Sigmoid colon (tissue), 7 donors: ENCODE data around the gene PLK3. TPM values are rescaled to one million over a fixed set of nuclear protein-coding genes. Genes with fewer than 3 reads are reported as not detected.

Experiments used
- DNase-seq: peaks from one replicate; pipeline ENCODE4 v3.0.0-alpha.2; 2019
- H3K27ac ChIP-seq, 4 donors: fragments of 200-600 bp; sonication (generic); one replicate each; pipeline ENCODE4 v1.5.1; 2016 to 2019; ENCODE audit warnings: mild to moderate bottlenecking in 1 of 4
- H3K27me3 ChIP-seq, 3 donors: fragments of 200-600 bp; sonication (generic); one replicate each; pipeline ENCODE4 v1.5.1; 2019; ENCODE audit warnings: mild to moderate bottlenecking in 1 of 3
- H3K36me3 ChIP-seq, 4 donors: fragments of 200-600 bp; sonication (generic); one replicate each; pipeline ENCODE4 v1.5.1; 2016 to 2019
- H3K4me1 ChIP-seq, 4 donors: fragments of 200-600 bp; sonication (generic); one replicate each; pipeline ENCODE4 v1.5.1; 2017 to 2019
- H3K4me3 ChIP-seq, 4 donors: fragments of 200-600 bp; sonication (generic); one replicate each; pipeline ENCODE4 v1.5.1; 2017 to 2019; ENCODE audit warnings: mild to moderate bottlenecking in 2 of 4, moderate library complexity in 1 of 4
- H3K9me3 ChIP-seq, 4 donors: fragments of 200-600 bp in 3 of 4; sonication (generic) in 3 of 4; one replicate each; pipeline versions ENCODE4 v1.5.1 to v1.6.1; 2013 to 2019
- EP300 ChIP-seq, 4 donors: sonication (generic); formaldehyde crosslinking; IDR thresholded peaks; one replicate each; pipeline ENCODE4 v1.6.1; 2017; ENCODE audit warnings: antibody characterized with exemption in 4 of 4
- POLR2A ChIP-seq, 2 donors: fragments of 450-650 bp; IDR thresholded peaks; one replicate each; pipeline ENCODE4 v1.6.1; 2016; ENCODE audit warnings: antibody characterized with exemption in 2 of 2, mild to moderate bottlenecking in 2 of 2, moderate library complexity in 2 of 2
- POLR2AphosphoS5 ChIP-seq, 4 donors: sonication (generic); formaldehyde crosslinking; IDR thresholded peaks; one replicate each; pipeline ENCODE4 v1.6.1; 2017; ENCODE audit warnings: antibody characterized with exemption in 4 of 4
- WGBS, 2 donors: extraction: QIAGEN DNeasy Blood & Tissue Kit; methylation state at CpG; one replicate each; pipeline ENCODE4 v1.1.7; 2013; 5-methylcytosine and 5-hydroxymethylcytosine counted together
- intact Hi-C: fragments of 100-400 bp; cut with DNase I; formaldehyde crosslinking; loops from one replicate; pipeline ENCODE4 v1.15.1; 2023
- polyA plus RNA-seq, 3 donors: library from polyadenylated mRNA; stranded (reverse); fragments of 200-250 nt; gene quantifications; one replicate each; pipeline ENCODE4 v1.2.3, GENCODE V29; 2013
- total RNA-seq, 4 donors: library from RNA; depleted of rRNA; stranded (reverse); fragments of >200 nt; gene quantifications; one replicate each; pipeline ENCODE4 v1.1.0, GENCODE V29; 2016
- TF ChIP-seq, protein P1 (sequence below), 4 experiments: fragments of 450-650 bp in 3 of 4; fragments of 200-600 bp in 1 of 4; IDR thresholded peaks; one replicate each; pipeline ENCODE4 v1.5.1; 2016 to 2019; ENCODE audit warnings: antibody characterized with exemption in 4 of 4, mild to moderate bottlenecking in 3 of 4, moderate library complexity in 2 of 4
- donor health status: healthy with polysubstance abuse.
- donor health status: Bipolar disorder and iron deficiency.
- donor health status: healthy.

PLK3 gene
- total and polyA plus RNA-seq, 7 donors: 7.2 to 28.1 (median 10.2) TPM

DNA sequence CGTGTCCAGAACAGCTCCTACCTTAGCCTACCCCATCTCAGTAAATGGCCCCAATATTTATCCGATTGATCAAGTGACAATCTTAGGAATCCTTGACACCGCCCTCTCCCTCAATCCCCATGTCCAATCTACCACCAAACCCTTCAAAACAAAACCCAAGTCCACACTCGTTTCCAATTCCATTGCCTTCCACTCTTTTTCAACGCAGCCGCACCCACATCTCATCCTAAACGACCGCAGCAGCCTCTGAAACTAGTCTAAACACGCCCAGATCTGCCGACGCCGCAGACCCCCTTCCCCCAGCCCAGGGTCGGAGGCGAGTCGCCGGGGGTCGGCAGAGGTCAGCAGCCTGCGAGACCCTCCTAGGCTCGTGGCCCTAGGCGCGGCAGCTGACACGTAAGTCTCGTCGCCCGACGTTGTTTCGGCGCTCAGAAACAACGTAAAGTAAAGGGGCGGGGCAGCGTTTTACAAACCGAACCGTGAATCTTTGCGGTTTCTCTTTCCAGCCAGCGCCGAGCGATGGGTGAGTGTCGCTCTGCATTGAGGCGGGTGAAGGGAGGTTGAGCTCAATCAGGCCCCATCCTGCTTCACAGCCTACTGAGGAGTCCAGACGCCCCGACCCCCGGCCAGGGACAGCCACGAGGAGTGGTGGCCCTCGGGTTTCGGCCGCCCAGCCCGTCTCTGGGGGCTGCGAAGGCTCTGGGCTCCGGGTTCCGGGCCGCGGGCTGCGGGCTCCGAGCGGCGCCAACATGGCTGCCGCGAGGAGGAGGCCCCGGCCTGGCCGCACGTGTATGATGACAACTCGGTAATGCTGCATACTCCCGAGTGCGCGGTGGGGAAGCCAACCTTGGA, 24.9 kb upstream of the PLK3 start, which contains the start of gene RPS8:
Gene RPS8 (plus strand): TSS at position 463 of the 852 bp plus-strand sequence. CDS start 57 bp downstream, at position 520.
- TF ChIP-seq POLR2AphosphoS5 (IDR thresholded peaks at IDR 0.05): peak; percentile 99
- TF ChIP-seq POLR2A (IDR thresholded peaks at IDR 0.05): peak; percentile 94 to 97
- peak in 2 of 4 donors; percentile 23 to 74 for TF ChIP-seq EP300 (IDR thresholded peaks at IDR 0.05)
- TF ChIP-seq, protein P1, sequence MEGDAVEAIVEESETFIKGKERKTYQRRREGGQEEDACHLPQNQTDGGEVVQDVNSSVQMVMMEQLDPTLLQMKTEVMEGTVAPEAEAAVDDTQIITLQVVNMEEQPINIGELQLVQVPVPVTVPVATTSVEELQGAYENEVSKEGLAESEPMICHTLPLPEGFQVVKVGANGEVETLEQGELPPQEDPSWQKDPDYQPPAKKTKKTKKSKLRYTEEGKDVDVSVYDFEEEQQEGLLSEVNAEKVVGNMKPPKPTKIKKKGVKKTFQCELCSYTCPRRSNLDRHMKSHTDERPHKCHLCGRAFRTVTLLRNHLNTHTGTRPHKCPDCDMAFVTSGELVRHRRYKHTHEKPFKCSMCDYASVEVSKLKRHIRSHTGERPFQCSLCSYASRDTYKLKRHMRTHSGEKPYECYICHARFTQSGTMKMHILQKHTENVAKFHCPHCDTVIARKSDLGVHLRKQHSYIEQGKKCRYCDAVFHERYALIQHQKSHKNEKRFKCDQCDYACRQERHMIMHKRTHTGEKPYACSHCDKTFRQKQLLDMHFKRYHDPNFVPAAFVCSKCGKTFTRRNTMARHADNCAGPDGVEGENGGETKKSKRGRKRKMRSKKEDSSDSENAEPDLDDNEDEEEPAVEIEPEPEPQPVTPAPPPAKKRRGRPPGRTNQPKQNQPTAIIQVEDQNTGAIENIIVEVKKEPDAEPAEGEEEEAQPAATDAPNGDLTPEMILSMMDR (IDR thresholded peaks at IDR 0.05): no peak
- Histone ChIP-seq H3K4me3 (peak within 1 kb of the TSS; percentile 74 to 91 (median 81)), H3K36me3 (peaks cover 7 to 41% (median 21%) of the 10 kb centered on the region in 4 donors), H3K9me3 (no peaks in the 10 kb centered on the region), H3K27ac (peak within 1 kb of the TSS; percentile 98 to 99 (median 98)), H3K27me3 (no peaks in the 10 kb centered on the region), H3K4me1 (peaks cover 0 to 37% (median 26%) of the 10 kb centered on the region in 4 donors)
- intact Hi-C loops: loop anchor here (2.0 kb wide), 1 partner anchor 35 kb away; no protein-coding TSS in a partner anchor
- peak; percentile 96 for DNase-seq
- WGBS, 2 donors: 0% methylated on average over 65 of the region's 65 CpGs

DNA sequence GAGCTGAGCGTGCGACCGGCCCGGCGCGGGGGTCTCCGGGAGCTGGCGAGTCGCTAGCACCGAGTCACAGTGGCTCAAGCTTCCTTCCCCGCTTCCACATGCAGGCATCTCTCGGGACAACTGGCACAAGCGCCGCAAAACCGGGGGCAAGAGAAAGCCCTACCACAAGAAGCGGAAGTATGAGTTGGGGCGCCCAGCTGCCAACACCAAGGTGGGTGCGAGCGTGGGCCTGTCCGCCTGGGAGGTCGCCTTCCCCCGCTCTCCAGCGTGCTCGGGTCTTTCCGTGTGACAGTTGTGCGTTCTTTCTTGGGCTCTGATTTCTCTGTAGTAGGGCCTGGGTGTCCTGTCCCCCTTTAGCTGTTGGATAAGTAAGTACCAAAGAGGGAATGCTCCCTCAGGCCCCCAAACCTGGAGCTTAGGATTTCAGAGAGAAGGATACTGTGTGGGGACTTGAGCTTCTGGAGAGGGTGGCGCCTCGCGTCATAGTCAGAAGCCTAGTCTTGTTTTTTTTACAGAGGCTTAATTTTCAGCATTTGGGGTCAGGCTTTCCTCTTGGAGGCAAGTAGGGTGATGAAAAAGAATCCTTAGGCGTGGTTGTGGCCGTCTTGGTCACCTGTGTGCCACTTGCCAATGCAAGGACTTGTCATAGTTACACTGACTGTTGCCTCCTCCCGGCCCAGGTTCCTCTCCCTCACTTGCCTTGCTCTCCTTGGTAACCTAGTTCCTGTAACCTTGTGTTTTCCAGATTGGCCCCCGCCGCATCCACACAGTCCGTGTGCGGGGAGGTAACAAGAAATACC, 24.0 kb upstream of the PLK3 start:
- Histone ChIP-seq H3K36me3 (peaks cover 7 to 49% (median 21%) of the 10 kb centered on the region in 4 donors), H3K4me1 (peaks cover 0 to 37% (median 26%) of the 10 kb centered on the region in 4 donors), H3K27ac (peak overlapping the region; percentile 98 to 99 (median 98)), H3K4me3 (peak overlapping the region; percentile 74 to 91 (median 81)), H3K27me3 (no peaks in the 10 kb centered on the region), H3K9me3 (no peaks in the 10 kb centered on the region)
- intact Hi-C loops: loop anchor here (2.0 kb wide), 1 partner anchor 35 kb away; no protein-coding TSS in a partner anchor
- no peak for TF ChIP-seq POLR2AphosphoS5 (IDR thresholded peaks at IDR 0.05)
- TF ChIP-seq, protein P1 (IDR thresholded peaks at IDR 0.05): no peak
- no peak for DNase-seq
- 1 to 5% methylated on average over 36 of the region's 36 CpGs for WGBS, 2 donors

GRCh38 chr1:44776730-44777068, 23.5 kb upstream of the PLK3 start:
- peaks cover 0 to 37% (median 26%) of the 10 kb centered on the region in 4 donors for H3K4me1 ChIP-seq
- peak overlapping the region; percentile 98 to 99 (median 98) for H3K27ac ChIP-seq
- no peaks in the 10 kb centered on the region for H3K9me3 ChIP-seq
- peak overlapping the region; percentile 74 to 91 (median 81) for H3K4me3 ChIP-seq
- peaks cover 7 to 55% (median 21%) of the 10 kb centered on the region in 4 donors for H3K36me3 ChIP-seq
- H3K27me3 ChIP-seq: no peaks in the 10 kb centered on the region
- WGBS, 2 donors: 13 to 37% methylated on average over 12 of the region's 12 CpGs
- no peak for TF ChIP-seq EP300 (IDR thresholded peaks at IDR 0.05)
- no peak for TF ChIP-seq POLR2A (IDR thresholded peaks at IDR 0.05)
- TF ChIP-seq, protein P1 (IDR thresholded peaks at IDR 0.05): no peak
- TF ChIP-seq POLR2AphosphoS5 (IDR thresholded peaks at IDR 0.05): no peak
- DNase-seq: no peak
- intact Hi-C loops: no loop called here

DNA sequence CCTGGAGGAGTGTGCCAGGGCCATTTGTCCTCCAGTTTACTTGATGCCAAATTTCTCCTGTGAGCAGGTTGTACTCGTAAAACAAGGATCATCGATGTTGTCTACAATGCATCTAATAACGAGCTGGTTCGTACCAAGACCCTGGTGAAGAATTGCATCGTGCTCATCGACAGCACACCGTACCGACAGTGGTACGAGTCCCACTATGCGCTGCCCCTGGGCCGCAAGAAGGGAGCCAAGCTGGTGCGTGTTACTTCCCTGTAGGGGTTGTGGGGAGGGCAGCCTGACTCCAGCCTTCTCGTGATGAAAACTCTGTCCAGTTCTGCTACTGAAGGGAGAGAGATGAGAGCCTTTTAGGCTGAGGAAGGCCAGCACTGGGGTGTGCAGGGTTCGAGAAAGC, 22.6 kb upstream of the PLK3 start:
- H3K9me3 ChIP-seq: no peaks in the 10 kb centered on the region
- intact Hi-C loops: no loop called here
- DNase-seq: no peak
- 64 to 80% methylated on average over 14 of the region's 14 CpGs for WGBS, 2 donors
- TF ChIP-seq, protein P1 (IDR thresholded peaks at IDR 0.05): no peak
- TF ChIP-seq EP300 (IDR thresholded peaks at IDR 0.05) (no peak), POLR2A (IDR thresholded peaks at IDR 0.05) (no peak), POLR2AphosphoS5 (IDR thresholded peaks at IDR 0.05) (no peak)
- H3K36me3 ChIP-seq: peaks cover 7 to 58% (median 21%) of the 10 kb centered on the region in 4 donors
- H3K27ac ChIP-seq: peak overlapping the region in 1 of 4 donors; percentile 98
- H3K4me3 ChIP-seq: no peak overlapping the region
- peaks cover 0 to 37% (median 26%) of the 10 kb centered on the region in 4 donors for H3K4me1 ChIP-seq
- no peaks in the 10 kb centered on the region for H3K27me3 ChIP-seq
